Effector CD4-positive, alpha-beta T cell (primary cell): ENCODE data around the gene RAG2.
"Not testable (repeated sequence)": the region's sequence is repeated elsewhere in the genome, so short reads cannot be mapped to it uniquely, and the experiment has no call there.

Experiments used
- DNase-seq: peaks from one replicate; pipeline ENCODE4 v3.0.0-alpha.2; 2020

The RAG2 gene

DNA sequence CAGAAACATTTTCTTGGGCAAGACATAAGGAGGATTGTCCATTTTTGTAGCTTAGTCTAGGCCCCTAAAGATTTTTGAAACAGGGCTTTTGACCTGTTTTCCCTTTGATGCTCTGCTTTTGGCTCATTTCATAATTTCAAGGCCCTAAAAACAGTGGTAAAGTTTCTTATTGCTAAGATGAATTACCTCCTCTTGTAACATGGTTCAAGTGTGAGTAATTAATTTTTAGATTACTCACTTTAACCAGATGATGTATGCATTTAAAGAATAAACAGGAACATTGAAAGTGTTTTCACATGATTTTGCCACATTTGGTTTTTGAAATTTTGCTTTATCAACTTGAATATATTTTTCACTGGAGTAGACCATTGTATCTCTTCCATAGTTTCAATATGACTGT is 1.2 kb downstream of the RAG2 start:
- DNase-seq, result no peak

DNA sequence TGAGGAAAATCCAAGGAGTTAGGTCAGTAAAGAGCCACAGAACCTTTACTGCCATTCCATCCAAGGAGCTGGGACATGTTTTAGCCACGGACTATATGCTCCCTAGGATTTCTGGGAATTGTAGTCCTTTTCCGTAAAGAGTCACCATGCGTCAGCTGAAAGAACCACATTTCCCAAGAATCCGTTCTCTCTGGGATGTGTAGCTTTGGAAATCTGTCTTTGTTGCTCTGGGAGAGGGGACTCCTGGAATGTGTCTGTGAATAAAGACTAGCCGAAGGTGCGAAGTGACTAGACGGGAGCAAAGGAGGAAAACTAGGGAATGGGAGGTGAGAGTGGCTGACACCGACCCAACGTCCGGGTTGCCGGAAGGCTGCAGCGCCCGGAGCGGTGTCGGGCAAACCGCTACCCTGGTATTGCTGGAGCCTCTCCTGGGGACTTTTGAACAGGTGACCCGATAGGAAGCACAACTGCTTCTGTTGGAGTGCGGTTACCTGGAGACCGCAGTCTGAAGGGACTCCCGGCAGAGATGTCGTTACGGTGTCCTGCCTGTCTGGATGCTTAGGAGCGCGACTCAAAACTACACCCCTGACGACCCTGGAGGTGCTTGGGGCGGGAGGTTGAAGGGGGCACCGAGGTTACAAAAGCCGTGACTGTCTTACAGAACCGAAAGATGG is 3.6 kb downstream of the RAG2 start, which contains the start of gene IFTAP:
Gene IFTAP, plus strand, starts transcription at position 187 of the 674 bp plus-strand sequence. CDS start 15,602 bp downstream, outside the sequence.
- DNase-seq, result no peak

DNA sequence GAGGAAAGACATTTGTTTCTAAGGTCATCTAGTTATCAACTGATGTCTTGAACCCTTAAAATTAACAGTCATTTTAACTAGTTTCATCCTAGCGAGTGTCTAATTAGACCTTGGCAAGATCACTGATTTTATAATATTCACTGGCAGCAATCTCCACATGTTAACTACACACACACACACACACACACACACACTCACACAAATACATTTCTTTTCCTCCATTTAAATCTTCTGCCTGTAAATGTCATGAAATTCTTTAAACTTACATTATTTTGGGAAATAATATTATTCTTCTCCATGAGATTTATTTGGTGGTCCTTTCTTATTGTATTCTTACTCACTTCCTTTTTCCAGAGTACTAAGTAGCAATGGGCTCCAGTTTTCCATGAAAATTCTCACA is 6.6 kb downstream of the RAG2 start:
- no peak for DNase-seq

DNA sequence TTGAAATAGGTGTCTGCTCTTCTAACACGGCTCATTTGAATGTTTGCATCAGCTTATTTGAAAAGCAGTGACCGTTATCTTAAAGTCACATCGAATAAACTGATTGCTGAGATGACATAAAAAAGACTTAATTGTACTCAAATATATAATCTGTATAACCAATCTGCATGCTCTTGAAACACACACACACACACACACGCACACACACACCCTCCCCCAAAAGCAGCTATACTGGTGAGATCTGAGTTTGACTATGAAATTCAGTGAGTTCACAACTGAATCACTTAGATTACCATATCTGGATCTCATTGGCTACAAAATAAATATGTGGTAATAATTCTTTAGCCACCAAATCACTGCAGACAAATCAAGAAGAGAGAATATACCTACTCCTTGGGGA is 7.5 kb downstream of the RAG2 start:
- no peak for DNase-seq

DNA sequence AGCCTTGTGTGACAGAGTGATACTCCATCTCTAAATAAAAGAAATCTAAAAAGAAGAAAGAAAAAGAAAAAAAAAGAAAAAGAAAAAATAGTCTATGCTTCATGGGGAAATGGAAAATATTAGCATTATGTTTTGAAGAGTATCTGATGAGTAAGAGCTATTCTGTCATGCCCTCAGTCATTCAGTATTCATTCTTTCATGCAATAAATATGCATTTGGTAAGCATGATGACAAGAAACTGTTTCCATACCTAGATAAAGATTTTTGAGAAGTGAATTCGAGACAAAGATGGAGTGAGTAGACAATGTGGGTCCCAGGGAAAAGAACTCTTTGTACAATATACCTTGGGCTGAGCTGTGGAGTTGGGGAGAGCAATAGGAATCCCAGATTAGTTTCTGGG is 9.9 kb downstream of the RAG2 start:
- DNase-seq, result no peak

DNA sequence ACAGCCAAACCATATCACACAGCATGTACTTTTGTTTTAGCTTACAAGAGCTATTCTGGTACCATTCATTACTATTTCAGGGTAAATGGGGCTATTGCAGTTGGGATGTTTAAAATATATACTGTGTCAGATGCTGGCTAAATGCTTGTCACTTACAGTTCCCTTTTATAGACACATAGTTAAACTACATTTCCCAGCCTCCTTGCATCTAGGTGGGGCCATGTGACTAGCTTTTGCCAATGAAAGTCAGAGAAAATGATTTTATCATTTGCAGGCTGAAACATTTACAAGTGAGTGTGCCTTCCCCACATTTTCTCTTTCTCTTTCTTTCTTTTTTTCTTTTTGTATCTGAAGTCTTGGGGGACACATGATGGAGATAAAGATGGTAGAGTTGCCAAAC is 11.5 kb downstream of the RAG2 start:
- DNase-seq, result no peak

DNA sequence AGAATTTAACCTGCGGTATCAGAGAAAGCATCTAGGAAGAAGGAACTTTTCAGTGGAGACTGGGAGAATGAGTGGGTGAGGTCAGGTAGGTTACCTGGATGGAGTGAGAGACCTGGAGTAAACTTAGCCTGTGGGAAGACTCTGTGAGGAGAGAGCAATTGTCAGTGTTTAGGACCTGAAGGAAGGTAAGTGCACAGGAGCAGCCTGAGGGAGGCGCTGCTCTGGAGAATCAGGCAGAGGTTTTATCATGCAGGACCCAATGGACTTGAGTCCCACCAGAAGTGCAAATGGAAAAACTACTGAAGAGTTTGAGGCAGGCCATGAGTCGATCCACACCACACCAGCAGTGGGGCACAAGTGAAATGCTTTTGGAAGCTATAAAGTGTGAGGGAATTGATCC is 14.4 kb downstream of the RAG2 start:
- no peak for DNase-seq

DNA sequence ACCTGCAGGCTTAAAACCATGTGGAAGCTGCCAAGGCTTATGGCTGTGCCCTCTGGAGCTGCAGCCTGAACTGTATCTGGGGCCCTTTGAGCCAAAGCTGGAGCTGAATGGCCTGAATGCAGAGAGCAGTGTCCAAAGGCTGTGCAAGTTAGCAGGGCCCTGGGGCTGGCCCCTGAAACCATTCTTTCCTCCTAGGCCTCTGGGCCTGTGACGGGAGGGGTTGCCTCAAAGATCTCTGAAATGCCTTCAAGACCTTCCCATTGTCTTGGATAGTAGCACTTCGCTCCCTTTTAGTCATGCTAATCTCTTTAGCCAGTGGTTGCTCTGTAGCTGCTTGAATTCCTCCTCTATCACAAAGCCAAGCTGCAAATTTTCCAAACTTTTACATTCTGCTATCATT is 16.5 kb downstream of the RAG2 start:
- DNase-seq, result no peak

DNA sequence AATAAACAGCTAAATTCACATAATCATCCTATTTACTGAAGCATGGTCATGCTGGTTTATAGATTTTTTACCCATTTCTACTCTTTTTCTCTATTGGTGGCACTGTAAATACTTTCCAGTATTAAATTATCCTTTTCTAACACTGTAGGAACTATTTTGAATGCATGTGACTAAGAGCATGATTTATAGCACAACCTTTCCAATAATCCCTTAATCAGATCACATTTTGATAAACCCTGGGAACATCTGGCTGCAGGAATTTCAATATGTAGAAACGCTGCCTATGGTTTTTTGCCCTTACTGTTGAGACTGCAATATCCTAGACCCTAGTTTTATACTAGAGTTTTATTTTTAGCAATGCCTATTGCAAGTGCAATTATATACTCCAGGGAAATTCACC is 19.6 kb downstream of the RAG2 start:
- no peak for DNase-seq

DNA sequence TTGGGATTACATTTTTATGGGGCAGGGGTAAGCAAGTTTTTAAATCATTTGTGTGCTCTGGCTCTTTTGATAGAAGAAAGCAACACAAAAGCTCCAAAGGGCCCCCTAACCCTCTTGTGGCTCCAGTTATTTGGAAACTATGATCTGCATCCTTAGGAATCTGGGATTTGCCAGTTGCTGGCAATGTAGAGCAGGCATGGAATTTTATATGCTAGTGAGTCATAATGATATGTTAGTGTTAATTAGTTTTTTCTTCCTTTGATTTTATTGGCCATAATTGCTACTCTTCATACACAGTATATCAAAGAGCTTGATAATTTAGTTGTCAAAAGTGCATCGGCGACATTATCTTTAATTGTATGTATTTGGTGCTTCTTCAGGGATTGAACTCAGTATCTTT is 20.2 kb downstream of the RAG2 start:
- no peak for DNase-seq

DNA sequence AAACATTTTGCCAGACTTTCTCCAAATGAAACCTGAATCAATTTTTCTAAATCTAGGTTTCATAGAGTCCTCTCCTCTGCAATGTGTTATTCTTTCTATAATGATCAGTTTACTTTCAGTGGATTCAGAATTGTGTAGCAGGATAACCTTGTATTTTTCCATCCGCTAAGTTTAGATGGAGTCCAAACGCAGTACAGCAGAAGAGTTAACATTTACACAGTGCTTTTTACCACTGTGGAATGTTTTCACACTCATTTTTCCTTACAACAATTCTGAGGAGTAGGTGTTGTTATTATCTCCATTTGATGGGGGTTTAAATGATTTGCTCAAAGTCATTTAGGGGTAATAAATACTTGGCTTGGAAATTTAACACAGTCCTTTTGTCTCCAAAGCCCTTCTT is 20.7 kb downstream of the RAG2 start:
- DNase-seq, result no peak

DNA sequence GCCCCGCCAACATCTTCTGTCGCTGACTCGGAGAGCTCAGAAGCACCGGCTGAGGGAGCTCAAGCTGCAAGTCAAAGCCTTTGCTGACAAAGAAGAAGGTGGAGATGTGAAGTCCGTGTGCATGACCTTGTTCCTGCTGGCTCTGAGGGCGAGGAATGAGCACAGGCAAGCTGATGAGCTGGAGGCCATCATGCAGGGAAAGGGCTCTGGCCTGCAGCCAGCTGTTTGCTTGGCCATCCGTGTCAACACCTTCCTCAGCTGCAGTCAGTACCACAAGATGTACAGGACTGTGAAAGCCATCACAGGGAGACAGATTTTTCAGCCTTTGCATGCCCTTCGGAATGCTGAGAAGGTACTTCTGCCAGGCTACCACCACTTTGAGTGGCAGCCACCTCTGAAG is 23.6 kb downstream of the RAG2 start:
- DNase-seq, result no peak

DNA sequence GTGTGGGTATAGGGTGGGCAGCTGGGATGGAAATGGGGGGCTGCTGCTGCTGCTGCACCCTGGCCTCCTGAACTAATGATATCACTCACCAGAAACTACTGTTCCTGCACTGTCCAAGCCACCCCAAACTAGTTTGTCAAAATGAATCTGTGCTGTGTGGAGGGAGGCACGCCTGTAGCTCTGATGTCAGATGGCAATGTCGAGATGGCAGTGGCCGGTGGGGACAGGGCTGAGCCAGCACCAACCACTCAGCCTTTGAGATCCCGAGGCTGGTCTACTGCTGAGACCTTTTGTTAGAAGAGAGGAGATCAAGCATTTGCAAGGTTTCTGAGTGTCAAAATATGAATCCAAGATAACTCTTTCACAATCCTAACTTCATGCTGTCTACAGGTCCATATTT is 28.9 kb downstream of the RAG2 start:
- DNase-seq, result no peak

DNA sequence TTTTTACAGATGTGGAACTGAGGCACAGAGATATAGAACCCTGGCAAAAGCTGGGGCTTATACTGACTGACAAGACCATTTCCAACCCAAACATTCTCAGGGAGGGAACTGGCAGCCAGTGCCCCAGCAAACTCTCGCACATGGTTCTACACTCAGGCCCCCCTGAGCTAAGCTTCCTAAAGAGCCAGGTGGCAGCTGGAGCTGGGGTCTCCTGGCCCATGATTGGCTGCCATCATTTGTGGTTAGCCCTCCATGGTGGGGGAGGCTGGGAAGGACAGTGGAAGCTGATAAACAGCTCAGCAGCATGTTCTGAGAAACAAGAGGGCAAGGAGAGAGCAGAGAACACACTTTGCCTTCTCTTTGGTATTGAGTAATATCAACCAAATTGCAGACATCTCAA is 30.3 kb downstream of the RAG2 start, which contains the start of gene RAG1:
Gene RAG1, plus strand, starts transcription at position 314 of the 400 bp plus-strand sequence. CDS start 5,298 bp downstream, outside the sequence.
- DNase-seq, result no peak

DNA sequence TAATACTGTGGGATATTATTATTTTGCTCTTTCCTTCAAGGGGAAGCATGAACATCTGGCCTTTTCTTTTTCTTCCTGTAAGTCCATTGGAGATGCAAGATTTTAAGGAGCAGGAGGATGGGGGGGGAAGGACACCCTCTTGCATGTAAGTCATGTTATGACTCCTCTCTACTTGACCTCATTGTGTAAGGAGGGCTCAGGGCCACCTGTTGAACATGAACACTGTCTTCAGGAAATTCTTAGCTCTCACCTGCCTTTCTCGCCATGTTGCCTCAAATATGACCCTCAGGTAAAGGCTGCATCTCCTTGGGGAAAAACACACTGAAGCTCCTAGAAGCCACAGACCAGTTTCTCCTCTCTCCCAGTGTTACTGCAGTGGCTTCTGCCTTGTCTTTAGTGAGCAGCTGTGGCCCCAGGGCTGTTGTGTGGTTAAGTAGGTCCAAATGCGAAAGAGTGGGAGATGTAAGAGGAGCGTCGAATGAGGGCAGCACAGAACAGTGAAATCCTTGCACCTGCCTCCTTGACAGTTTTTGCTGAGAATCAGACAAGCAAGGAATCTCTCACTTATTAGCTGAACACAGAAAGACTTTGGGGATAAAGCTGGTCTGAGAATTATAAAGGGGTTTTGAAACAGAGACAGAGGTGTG is 31.5 kb downstream of the RAG2 start:
- no peak for DNase-seq

DNA sequence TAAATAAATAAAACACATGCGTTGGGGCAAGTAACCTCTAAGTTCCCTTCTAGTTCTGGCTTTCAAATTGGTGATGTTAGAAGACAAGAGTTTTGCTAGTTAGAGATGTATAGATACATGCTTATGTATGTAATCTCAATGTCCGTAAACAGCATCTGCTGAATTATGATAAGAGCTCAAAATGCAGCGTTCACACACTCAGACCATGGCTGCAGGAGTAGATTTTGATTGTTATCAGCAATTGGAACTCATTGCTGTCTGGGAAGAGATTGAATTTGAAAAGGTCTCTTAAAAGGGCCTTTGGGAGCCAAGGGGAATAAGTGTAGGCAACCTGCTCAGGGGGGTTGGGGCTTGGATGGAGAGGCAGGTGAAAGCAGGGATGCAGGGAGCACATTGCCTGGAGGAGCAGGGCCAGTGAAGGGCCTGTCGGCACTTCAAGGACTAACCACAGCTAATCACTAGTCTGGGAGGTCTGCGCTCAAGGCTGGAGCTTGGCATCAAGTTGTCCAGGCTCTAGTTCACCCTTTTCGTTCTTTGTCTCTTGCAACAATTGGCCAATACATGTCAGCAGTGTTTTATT is 32.9 kb downstream of the RAG2 start:
- no peak for DNase-seq

DNA sequence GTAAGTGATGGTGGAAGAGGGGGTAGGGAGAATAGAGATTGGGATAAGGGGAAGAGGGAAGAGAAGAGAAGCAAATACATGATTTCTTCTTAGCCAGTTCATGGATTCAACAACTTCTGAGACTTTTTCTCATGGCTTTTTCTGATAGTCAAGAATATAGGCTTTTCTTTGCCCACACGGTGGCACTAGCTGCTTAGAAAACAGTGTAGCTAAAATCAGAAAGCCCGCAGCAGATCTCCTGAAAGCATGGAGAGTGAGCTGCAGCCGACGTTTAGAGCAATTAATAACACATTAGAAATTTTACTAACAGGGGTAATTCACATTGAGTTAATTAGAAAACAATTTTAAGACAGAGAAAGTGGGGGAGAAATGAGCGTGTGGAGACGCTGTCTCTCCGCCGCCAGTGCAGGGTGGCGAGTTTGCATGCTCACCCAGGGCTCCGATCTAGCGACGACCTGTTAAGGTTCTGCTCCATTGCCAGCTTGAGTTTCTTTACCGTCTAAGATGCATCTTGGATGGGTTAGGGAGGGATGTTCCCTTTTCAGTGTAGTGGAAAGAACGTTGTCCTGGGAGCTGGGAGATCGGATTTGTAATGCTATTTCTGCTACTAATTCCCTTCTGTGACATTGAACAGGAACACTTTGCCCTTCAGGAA is 33.5 kb downstream of the RAG2 start:
- DNase-seq, result peak; percentile 9

DNA sequence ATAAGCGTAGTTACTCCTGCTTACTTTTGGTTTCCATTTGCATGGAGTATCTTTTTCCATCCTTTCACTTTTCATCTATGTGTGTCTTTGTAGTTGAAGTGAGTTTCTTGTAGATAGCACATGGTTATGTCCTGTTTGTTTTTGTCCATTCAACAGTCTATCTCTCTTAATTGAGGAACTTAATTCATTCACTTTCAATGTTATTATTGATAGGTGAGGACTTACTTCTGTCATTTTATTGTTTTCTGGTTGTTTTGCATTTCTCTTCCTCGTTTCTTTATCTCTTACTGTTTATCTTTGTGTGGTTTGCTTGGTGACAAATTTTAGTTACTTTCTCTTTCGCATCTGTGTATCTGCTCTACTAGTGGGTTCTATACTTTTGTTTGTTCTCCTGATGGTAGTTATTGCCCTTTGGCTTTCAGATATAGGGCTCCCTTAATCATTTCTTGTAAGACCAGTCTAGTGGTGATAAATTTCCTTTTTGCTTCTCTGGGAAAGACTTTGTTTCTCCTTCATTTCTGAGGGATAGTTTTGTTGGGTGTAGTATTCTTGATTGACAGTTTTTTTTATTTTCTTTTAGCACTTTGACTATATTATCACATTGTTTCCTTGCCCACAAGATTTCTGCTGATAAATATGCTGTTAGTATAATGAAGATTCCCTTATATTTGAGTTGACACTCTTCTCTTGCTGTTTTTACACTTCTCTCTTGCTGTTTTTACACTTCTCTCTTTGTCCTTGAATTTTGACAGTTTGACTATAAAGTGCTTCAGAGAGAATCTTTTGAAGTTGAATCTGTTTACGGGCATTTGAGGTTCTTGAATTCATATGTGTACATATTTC is 39.2 kb downstream of the RAG2 start:
- no peak for DNase-seq

DNA sequence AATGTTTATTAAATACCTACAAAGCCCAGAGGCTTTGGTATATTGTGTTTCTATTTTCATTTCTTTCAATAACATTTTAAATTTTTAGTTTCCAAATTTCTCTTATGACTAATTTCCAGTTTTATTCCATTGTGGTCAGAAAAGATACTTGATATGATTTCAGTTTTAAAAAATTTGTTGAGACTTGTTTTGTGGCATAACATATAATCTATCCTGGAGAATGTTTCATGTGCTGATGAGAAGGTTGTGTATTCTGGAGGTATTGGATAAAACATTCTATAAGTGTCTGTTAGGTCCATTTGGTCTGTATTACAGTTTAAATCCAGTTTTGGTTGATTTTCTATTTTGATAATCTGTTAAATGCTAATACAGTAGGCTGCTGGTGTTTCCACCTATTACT is 40.0 kb downstream of the RAG2 start:
- DNase-seq, result no peak

DNA sequence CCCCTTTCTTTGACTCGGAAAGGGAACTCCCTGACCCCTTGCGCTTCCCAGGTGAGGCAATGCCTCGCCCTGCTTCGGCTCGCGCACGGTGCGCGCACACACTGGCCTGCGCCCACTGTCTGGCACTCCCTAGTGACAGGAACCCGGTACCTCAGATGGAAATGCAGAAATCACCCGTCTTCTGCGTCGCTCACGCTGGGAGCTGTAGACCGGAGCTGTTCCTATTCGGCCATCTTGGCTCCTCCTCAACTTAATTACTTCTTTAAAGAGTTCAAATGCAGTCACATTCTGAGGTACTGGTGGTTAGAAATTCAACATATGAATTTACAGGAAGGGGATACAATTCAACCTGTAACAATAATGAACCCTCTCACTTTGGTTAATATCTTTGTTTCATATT is 40.6 kb downstream of the RAG2 start:
- DNase-seq, result not testable (repeated sequence)

DNA sequence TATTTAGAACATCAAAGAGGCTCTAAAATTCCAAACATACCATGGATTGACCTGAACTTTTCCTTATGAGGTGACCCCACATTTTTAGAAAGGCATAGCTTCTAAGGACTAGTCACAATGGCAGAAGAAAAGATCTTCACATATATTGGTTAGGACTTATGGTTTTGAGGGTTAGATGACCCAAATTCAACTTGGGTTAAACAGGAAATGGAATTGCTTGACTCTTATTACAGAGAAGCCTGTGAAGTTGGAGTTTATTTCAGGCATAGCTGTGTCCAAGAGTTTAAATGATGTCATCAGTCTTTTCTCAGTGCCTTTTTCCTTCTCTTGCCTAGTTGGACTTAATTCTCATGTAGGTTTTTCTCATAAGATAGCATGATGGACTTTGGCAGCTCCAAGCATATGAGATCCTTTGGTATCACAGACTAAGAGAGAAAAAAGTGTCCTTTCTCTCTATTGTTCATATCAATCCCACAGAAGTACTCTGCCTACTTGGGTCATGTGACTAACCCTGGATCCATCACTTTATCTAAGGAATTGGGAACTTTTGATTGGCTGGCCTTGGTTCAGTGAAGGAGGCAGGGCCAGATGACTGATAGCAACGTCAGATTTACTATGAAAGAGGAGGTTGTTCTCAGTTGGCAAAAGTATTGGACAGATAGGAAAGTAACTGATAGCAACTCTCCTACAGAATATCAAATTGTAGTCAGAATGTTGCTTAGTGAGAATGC is 47.5 kb downstream of the RAG2 start:
- no peak for DNase-seq
